H1 (cell line): ENCODE data around the gene PGP. TPM values are rescaled to one million over a fixed set of nuclear protein-coding genes. Genes with fewer than 3 reads are reported as not detected.

Experiments used
- CTCF ChIA-PET: fragments of 300-600 bp; sonication (Branson Sonifier 250); formaldehyde crosslinking; loops from one replicate; lab custom pipeline; 2021; ENCODE audit not compliant: partially characterized antibody; lab: Charles Lee
- POLR2A ChIA-PET: fragments of 300-600 bp; sonication (Branson Sonifier 250); formaldehyde crosslinking; loops from one replicate; lab custom pipeline; 2021; ENCODE audit warnings: inconsistent platforms; ENCODE audit not compliant: partially characterized antibody; lab: Charles Lee
- DNase-seq, 2 experiments: peaks; one replicate each; pipeline versions ENCODE4 v3.0.0 to v3.0.0-alpha.2; 2010 to 2022; ENCODE audit warnings: low spot score in 2 of 2, low read depth in 1 of 2, mixed read lengths in 1 of 2
- FAIRE-seq: peaks from 2 replicates; lab custom pipeline; 2011; peaks lifted over from hg19 to GRCh38; lab: Jason Lieb, UNC
- H2AFZ ChIP-seq: 2 replicates; pipeline ENCODE4 v1.8.1; 2012; ENCODE audit warnings: low read length, inconsistent platforms
- H2AK5ac ChIP-seq: 2 replicates; pipeline ENCODE4 v1.6.1; 2013; ENCODE audit warnings: low read depth, low read length
- H2BK120ac ChIP-seq: replicated peaks from 2 replicates; pipeline ENCODE3; 2013; ENCODE audit warnings: low read depth, low read length, inconsistent platforms
- H2BK12ac ChIP-seq: 2 replicates; pipeline ENCODE4 v1.6.1; 2013; ENCODE audit warnings: low read depth, low read length
- H2BK15ac ChIP-seq: 2 replicates; pipeline ENCODE4 v1.6.1; 2013; ENCODE audit warnings: low read length
- H2BK20ac ChIP-seq: 2 replicates; pipeline ENCODE4 v1.6.1; 2013; ENCODE audit warnings: low read length
- H2BK5ac ChIP-seq: 2 replicates; pipeline ENCODE4 v1.6.1; 2013; ENCODE audit warnings: low read depth, low read length
- H3K14ac ChIP-seq: 2 replicates; pipeline ENCODE4 v1.6.1; 2013; ENCODE audit warnings: inconsistent platforms; ENCODE audit not compliant: insufficient read length
- H3K18ac ChIP-seq: 2 replicates; pipeline ENCODE4 v1.6.1; 2013; ENCODE audit warnings: low read length; ENCODE audit errors: extremely low read depth
- H3K23ac ChIP-seq: 2 replicates; pipeline ENCODE4 v1.6.1; 2013; ENCODE audit warnings: inconsistent platforms; ENCODE audit not compliant: insufficient read length
- H3K23me2 ChIP-seq: 2 replicates; pipeline ENCODE4 v1.6.1; 2013; ENCODE audit warnings: low read depth, low read length
- H3K27ac ChIP-seq: 2 replicates; pipeline ENCODE4 v1.6.1; 2011; ENCODE audit warnings: low read depth, low read length, inconsistent platforms
- H3K27me3 ChIP-seq, 4 experiments: replicated peaks in 1 of 4; 1 replicate in 1 of 4; 2 replicates in 3 of 4; pipeline versions ENCODE4 v1.6.1 to v1.8.1; 2011 to 2013; ENCODE audit warnings: low read length in 3 of 4, mild to moderate bottlenecking in 3 of 4, inconsistent platforms in 2 of 4, mixed read lengths in 2 of 4, moderate library complexity in 1 of 4; ENCODE audit not compliant: control insufficient read depth in 3 of 4, insufficient read depth in 3 of 4; ENCODE audit errors: extremely low read depth in 1 of 4
- H3K36me3 ChIP-seq, 4 experiments: 2 replicates each; pipeline versions ENCODE4 v1.6.1 to v1.8.1; 2011 to 2013; ENCODE audit warnings: mild to moderate bottlenecking in 4 of 4, low read length in 3 of 4, moderate library complexity in 2 of 4, control low read depth in 1 of 4, inconsistent platforms in 1 of 4; ENCODE audit not compliant: insufficient read depth in 4 of 4, control insufficient read depth in 2 of 4
- H3K4ac ChIP-seq: replicated peaks from 2 replicates; pipeline ENCODE3; 2013; ENCODE audit warnings: low read length, low read depth, mixed read lengths, inconsistent platforms; ENCODE audit not compliant: insufficient read length
- H3K4me1 ChIP-seq, 4 experiments: replicated peaks in 1 of 4; 1 replicate in 1 of 4; 2 replicates in 3 of 4; pipeline versions ENCODE4 v1.6.1 to v1.8.1; 2011 to 2013; ENCODE audit warnings: low read length in 3 of 4, inconsistent platforms in 2 of 4, mixed read lengths in 1 of 4; ENCODE audit not compliant: insufficient read depth in 4 of 4, control insufficient read depth in 3 of 4
- H3K4me2 ChIP-seq, 2 experiments: 2 replicates each; pipeline versions ENCODE4 v1.6.1 to v1.8.1; 2011 to 2013; ENCODE audit warnings: low read depth in 2 of 2, low read length in 2 of 2, control low read depth in 1 of 2, inconsistent platforms in 1 of 2, mild to moderate bottlenecking in 1 of 2; ENCODE audit not compliant: insufficient read depth in 1 of 2
- H3K4me3 ChIP-seq, 4 experiments: fragments of 200-600, 300-600 bp in 1 of 4; sonication (generic), shearing (Covaris generic), sonication (Bioruptor Twin) in 1 of 4; 2 replicates each; pipeline versions ENCODE4 v1.5.1 to v1.8.1; 2011 to 2016; ENCODE audit warnings: low read length in 4 of 4, low read depth in 3 of 4, control low read depth in 2 of 4, inconsistent platforms in 2 of 4, mild to moderate bottlenecking in 2 of 4, mixed read lengths in 1 of 4, moderate library complexity in 1 of 4; ENCODE audit not compliant: insufficient read depth in 2 of 4; ENCODE audit errors: extremely low read depth in 1 of 4
- H3K56ac ChIP-seq: replicated peaks from 2 replicates; pipeline ENCODE3; 2013; ENCODE audit warnings: low read depth, mild to moderate bottlenecking, mixed read lengths, low read length, inconsistent platforms; ENCODE audit not compliant: insufficient read length
- H3K79me1 ChIP-seq: 2 replicates; pipeline ENCODE4 v1.6.1; 2013; ENCODE audit warnings: low read depth, low read length, control low read depth
- H3K79me2 ChIP-seq, 2 experiments: 2 replicates each; pipeline versions ENCODE4 v1.6.1 to v1.8.1; 2012 to 2013; ENCODE audit warnings: low read length in 2 of 2, mild to moderate bottlenecking in 2 of 2, inconsistent platforms in 1 of 2; ENCODE audit not compliant: insufficient read depth in 2 of 2, control insufficient read depth in 1 of 2
- H3K9ac ChIP-seq, 4 experiments: replicated peaks in 1 of 4; 1 replicate in 1 of 4; 2 replicates in 3 of 4; pipeline versions ENCODE4 v1.6.1 to v1.8.1; 2011 to 2013; ENCODE audit warnings: low read depth in 3 of 4, low read length in 3 of 4, control low read depth in 2 of 4, mild to moderate bottlenecking in 2 of 4, moderate library complexity in 2 of 4, inconsistent platforms in 1 of 4; ENCODE audit errors: extremely low read depth in 1 of 4
- H3K9me3 ChIP-seq, 2 experiments: 2 replicates each; pipeline versions ENCODE4 v1.6.1 to v1.8.1; 2012 to 2013; ENCODE audit warnings: mild to moderate bottlenecking in 2 of 2, moderate library complexity in 2 of 2, control low read depth in 1 of 2, inconsistent platforms in 1 of 2, low read depth in 1 of 2, low read length in 1 of 2, mixed read lengths in 1 of 2; ENCODE audit not compliant: insufficient read depth in 2 of 2
- H4K20me1 ChIP-seq, 2 experiments: replicated peaks in 1 of 2; 2 replicates each; pipeline versions ENCODE3 to v1.8.1; 2011 to 2013; ENCODE audit warnings: inconsistent platforms in 2 of 2, low read length in 2 of 2, mild to moderate bottlenecking in 1 of 2; ENCODE audit not compliant: insufficient read depth in 2 of 2, control insufficient read depth in 1 of 2
- H4K5ac ChIP-seq: 2 replicates; pipeline ENCODE4 v1.6.1; 2013; ENCODE audit warnings: low read length, low read depth, mixed read lengths, inconsistent platforms; ENCODE audit not compliant: insufficient read length
- H4K8ac ChIP-seq: 2 replicates; pipeline ENCODE4 v1.8.0; 2013; ENCODE audit warnings: mild to moderate bottlenecking, moderate library complexity, low read length, inconsistent platforms; ENCODE audit not compliant: insufficient read depth; ENCODE audit errors: extremely low read depth
- H4K91ac ChIP-seq: replicated peaks from 2 replicates; pipeline ENCODE3; 2013; ENCODE audit warnings: low read length, mixed read lengths, inconsistent platforms; ENCODE audit not compliant: insufficient read length
- CBX5 ChIP-seq: fragments of 300-800, 300-1000 bp; sonication (generic); IDR thresholded peaks from 2 replicates; pipeline ENCODE4 v1.7.1; 2016; ENCODE audit warnings: antibody characterized with exemption, low read length, low read depth
- CREB1 ChIP-seq: IDR thresholded peaks from 2 replicates; pipeline ENCODE4 v1.6.1; 2012; ENCODE audit warnings: inconsistent platforms
- E2F6 ChIP-seq: IDR thresholded peaks from 2 replicates; pipeline ENCODE4 v1.6.1; 2012; ENCODE audit warnings: inconsistent platforms
- GTF2F1 ChIP-seq: IDR thresholded peaks from 2 replicates; pipeline ENCODE4 v1.6.1; 2012; ENCODE audit warnings: low read depth, low read length, improper control_type of control experiment, borderline replicate concordance
- KDM4A ChIP-seq: IDR thresholded peaks from one replicate; pipeline ENCODE4 v1.7.1; 2012; ENCODE audit warnings: low read depth, mild to moderate bottlenecking, moderate library complexity, low read length, inconsistent platforms; ENCODE audit not compliant: severe bottlenecking
- POU5F1 ChIP-seq: IDR thresholded peaks from 2 replicates; pipeline ENCODE4 v1.6.1; 2011; ENCODE audit warnings: low read depth, mild to moderate bottlenecking, low read length, moderate library complexity
- RFX5 ChIP-seq: IDR thresholded peaks from 2 replicates; pipeline ENCODE4 v1.6.1; 2011; ENCODE audit warnings: low read depth, low read length, improper control_type of control experiment, borderline replicate concordance
- RXRA ChIP-seq: IDR thresholded peaks from 2 replicates; pipeline ENCODE4 v1.6.1; 2011; ENCODE audit warnings: low read depth, mild to moderate bottlenecking, low read length, moderate library complexity; ENCODE audit not compliant: insufficient read depth
- SUZ12 ChIP-seq: fragments of 200-600 bp; sonication (generic); IDR thresholded peaks from 2 replicates; pipeline ENCODE4 v1.6.1; 2012; ENCODE audit warnings: mild to moderate bottlenecking, inconsistent platforms, low read length, moderate library complexity, mixed read lengths
- WGBS, 2 experiments: shearing (Covaris generic) in 1 of 2; methylation state at CpG; one replicate each; pipeline versions ENCODE4 v1.1.6 to v1.1.7; 2013 to 2015; ENCODE audit warnings: low lambda C conversion rate in 2 of 2, mixed read lengths in 2 of 2, inconsistent platforms in 1 of 2, low coverage in 1 of 2, missing lambda C conversion rate in 1 of 2; ENCODE audit not compliant: insufficient replicate concordance in 2 of 2, insufficient coverage in 1 of 2, insufficient read length in 1 of 2; ENCODE audit errors: extremely low coverage in 1 of 2, missing lambda C conversion rate in 1 of 2; 5-methylcytosine and 5-hydroxymethylcytosine counted together
- polyA plus RNA-seq, 7 experiments: library from polyadenylated mRNA; depleted of rRNA in 3 of 7; stranded (reverse) in 5 of 7; unstranded in 2 of 7; fragments of >200 nt in 5 of 7; fragments of 200-250 nt in 2 of 7; gene quantifications; 1 replicate in 5 of 7; 2 replicates in 1 of 7; 4 replicates in 1 of 7; pipeline versions ENCODE4 v1.2.1 to v1.2.3, GENCODE V29; 2011 to 2013; ENCODE audit warnings: missing spikeins in 2 of 7, mixed read lengths in 2 of 7
- total RNA-seq: library from RNA; stranded (reverse); fragmentation: NEBNext Ultra II Directional; extraction: Animal tissue kit (Norgen Biotek cat#: 25700); gene quantifications from 2 replicates; pipeline ENCODE4 v1.2.1, GENCODE V29; 2021

PGP gene
- total and polyA plus RNA-seq, 2 of the 8 experiments (the other 6 are each of a cell fraction or from before 2014, with no cell fraction given) = 30.9 to 55.9 TPM

GRCh38 chr16:2189252-2189893 is 25.3 kb downstream of the PGP start:
- ChIA-PET POLR2A (interaction anchor here (0.6 to 2.2 kb wide), 8 partner anchors 9 to 280 kb away, joined by 3 to 12 read pairs (median 4); partner anchors contain the start of genes ECI1 and TRAF7), CTCF (interaction anchor here (0.7 to 1.9 kb wide), 4 partner anchors 20 to 49 kb away, joined by 3 to 4 read pairs (median 3); no protein-coding TSS in a partner anchor)
- Histone ChIP-seq H3K23me2 (no peaks in the 10 kb centered on the region), H3K14ac (no peak overlapping the region), H3K4me1 (no peaks in the 10 kb centered on the region; a peak in 1 of 7 replicates), H2BK12ac (no peak overlapping the region), H2AK5ac (no peak overlapping the region), H3K4me2 (no peak overlapping the region), H3K56ac (no peak overlapping the region), H3K36me3 (no peaks in the 10 kb centered on the region), H3K27me3 (no peaks in the 10 kb centered on the region), H3K79me1 (no peaks in the 10 kb centered on the region), H4K5ac (no peak overlapping the region), H3K23ac (no peak overlapping the region), H3K4ac (no peak overlapping the region), H2AFZ (no peak overlapping the region), H3K27ac (no peak overlapping the region), H3K18ac (no peak overlapping the region), H4K91ac (no peak overlapping the region), H2BK20ac (no peak overlapping the region), H3K4me3 (no peak overlapping the region), H2BK15ac (no peak overlapping the region), H4K20me1 (peaks cover under 1 to 8% of the 10 kb centered on the region in 2 experiments), H4K8ac (no peak overlapping the region; the same call in 1 of the 2 replicates), H3K79me2 (no peaks in the 10 kb centered on the region), H2BK5ac (no peak overlapping the region), H2BK120ac (no peak overlapping the region), H3K9ac (no peak overlapping the region), H3K9me3 (no peaks in the 10 kb centered on the region)
- FAIRE-seq (no peak), DNase-seq (no peak)
- TF ChIP-seq RFX5 (no peak), CREB1 (no peak), E2F6 (no peak), KDM4A (no peak), GTF2F1 (no peak), RXRA (no peak), SUZ12 (no peak), CBX5 (no peak), POU5F1 (no peak)
- WGBS, 2 experiments = 92% methylated on average over 16 of the region's 25 CpGs; no CpG with 5 or more reads in 1 of the 2 experiments
